Vagina (tissue), 2 donors: ENCODE results near the gene CFAP46. TPM values are rescaled to one million over a fixed set of nuclear protein-coding genes. Genes with fewer than 3 reads are reported as not detected.

ENCODE experiments used
- DNase-seq, 2 donors: peaks; one replicate each; pipeline ENCODE4 v3.0.0-alpha.2; 2017; ENCODE audit errors: extremely low spot score in 2 of 2
- H3K27ac ChIP-seq: fragments of 200-600 bp; sonication (generic); one replicate; pipeline ENCODE4 v1.5.1; 2019
- H3K27me3 ChIP-seq: fragments of 200-600 bp; sonication (generic); one replicate; pipeline ENCODE4 v1.5.1; 2019
- H3K36me3 ChIP-seq, 2 donors: fragments of 200-600 bp; sonication (generic); one replicate each; pipeline ENCODE4 v1.5.1; 2017 to 2019
- H3K4me1 ChIP-seq: fragments of 200-600 bp; sonication (generic); one replicate; pipeline ENCODE4 v1.5.1; 2019
- H3K4me3 ChIP-seq, 2 donors: fragments of 200-600 bp; sonication (generic); 1 replicate in 1 of 2; 2 replicates in 1 of 2; pipeline ENCODE4 v1.5.1; 2016 to 2019
- H3K9me3 ChIP-seq: fragments of 200-600 bp; sonication (generic); one replicate; pipeline ENCODE4 v1.5.1; 2019
- CTCF ChIP-seq, 3 experiments: fragments of 450-650 bp in 2 of 3; fragments of 200-600 bp in 1 of 3; sonication (generic) in 1 of 3; IDR thresholded peaks; one replicate each; pipeline ENCODE4 v1.5.1; 2017 to 2019; ENCODE audit warnings: antibody characterized with exemption in 3 of 3, mild to moderate bottlenecking in 2 of 3, moderate library complexity in 2 of 3
- POLR2A ChIP-seq, 2 donors: fragments of 450-650 bp; IDR thresholded peaks; one replicate each; pipeline ENCODE4 v1.6.1; 2017; ENCODE audit warnings: antibody characterized with exemption in 2 of 2, mild to moderate bottlenecking in 2 of 2, moderate library complexity in 2 of 2
- POLR2AphosphoS5 ChIP-seq, 2 donors: sonication (generic); formaldehyde crosslinking; IDR thresholded peaks; one replicate each; pipeline ENCODE4 v1.9.0; 2017; ENCODE audit warnings: antibody characterized with exemption in 2 of 2, mild to moderate bottlenecking in 2 of 2, low read depth in 1 of 2; ENCODE audit not compliant: insufficient read depth in 1 of 2
- intact Hi-C: fragments of 100-400 bp; cut with DNase I; formaldehyde crosslinking; loops from one replicate; pipeline ENCODE4 v1.15.1; 2023
- total RNA-seq: library from RNA; depleted of rRNA; stranded (reverse); fragments of >200 nt; gene quantifications from one replicate; pipeline ENCODE4 v1.2.3, GENCODE V29; 2016

CFAP46 gene
- total RNA-seq, 1 donor from 2014 or later = not detected

- peaks cover 22% of the 10 kb centered on the region for H3K4me1 ChIP-seq
- no peak for DNase-seq
- no peak overlapping the region for H3K27ac ChIP-seq
- intact Hi-C loops = no loop called here
- TF ChIP-seq POLR2A (IDR thresholded peaks at IDR 0.05) (no peak), POLR2AphosphoS5 (IDR thresholded peaks at IDR 0.05; ENCODE audit: insufficient read depth in 1 of 2, low read depth in 1 of 2) (no peak), CTCF (IDR thresholded peaks at IDR 0.05) (no peak)
- H3K9me3 ChIP-seq = no peaks in the 10 kb centered on the region
- H3K27me3 ChIP-seq = no peaks in the 10 kb centered on the region
- H3K36me3 ChIP-seq = no peaks in the 10 kb centered on the region
- no peak overlapping the region for H3K4me3 ChIP-seq
Measured at GRCh38 chr10:132789659-132790148, 152.7 kb downstream of the CFAP46 start.

- no peak for DNase-seq
- TF ChIP-seq CTCF (IDR thresholded peaks at IDR 0.05) = no peak
- no peak for TF ChIP-seq POLR2A (IDR thresholded peaks at IDR 0.05)
- Histone ChIP-seq H3K27ac (no peak overlapping the region), H3K27me3 (peaks cover 4% of the 10 kb centered on the region), H3K4me3 (no peak overlapping the region), H3K4me1 (peaks cover 22% of the 10 kb centered on the region), H3K36me3 (no peaks in the 10 kb centered on the region), H3K9me3 (no peaks in the 10 kb centered on the region)
- intact Hi-C loops = no loop called here
Measured at GRCh38 chr10:132788831-132789219, 153.5 kb downstream of the CFAP46 start.

GRCh38 chr10:132788180-132788830 is 154.1 kb downstream of the CFAP46 start:
- no peaks in the 10 kb centered on the region for H3K36me3 ChIP-seq
- no peaks in the 10 kb centered on the region for H3K9me3 ChIP-seq
- no peak for DNase-seq
- H3K4me3 ChIP-seq = no peak overlapping the region
- H3K27ac ChIP-seq = no peak overlapping the region
- TF ChIP-seq POLR2AphosphoS5 (IDR thresholded peaks at IDR 0.05; ENCODE audit: insufficient read depth in 1 of 2, low read depth in 1 of 2) (no peak), CTCF (IDR thresholded peaks at IDR 0.05) (no peak), POLR2A (IDR thresholded peaks at IDR 0.05) (no peak)
- intact Hi-C loops = no loop called here
- peaks cover 5% of the 10 kb centered on the region for H3K27me3 ChIP-seq
- peaks cover 22% of the 10 kb centered on the region for H3K4me1 ChIP-seq

GRCh38 chr10:132787495-132788179 is 154.7 kb downstream of the CFAP46 start:
- Histone ChIP-seq H3K36me3 (peaks cover 0 to 3% of the 10 kb centered on the region in 2 donors), H3K27ac (no peak overlapping the region), H3K27me3 (peaks cover 5% of the 10 kb centered on the region), H3K4me3 (peak overlapping the region in 1 of 2 donors; percentile 8), H3K9me3 (no peaks in the 10 kb centered on the region), H3K4me1 (peaks cover 22% of the 10 kb centered on the region)
- TF ChIP-seq POLR2A (IDR thresholded peaks at IDR 0.05) = no peak
- TF ChIP-seq CTCF (IDR thresholded peaks at IDR 0.05) = no peak
- no peak for TF ChIP-seq POLR2AphosphoS5 (IDR thresholded peaks at IDR 0.05; ENCODE audit: insufficient read depth in 1 of 2, low read depth in 1 of 2)
- no peak for DNase-seq
- intact Hi-C loops = no loop called here
